ENCODE data around the gene C5orf46.
"Not testable (repeated sequence)": the region's sequence is repeated elsewhere in the genome, so short reads cannot be mapped to it uniquely, and the experiment has no call there.

Gene C5orf46

DNA sequence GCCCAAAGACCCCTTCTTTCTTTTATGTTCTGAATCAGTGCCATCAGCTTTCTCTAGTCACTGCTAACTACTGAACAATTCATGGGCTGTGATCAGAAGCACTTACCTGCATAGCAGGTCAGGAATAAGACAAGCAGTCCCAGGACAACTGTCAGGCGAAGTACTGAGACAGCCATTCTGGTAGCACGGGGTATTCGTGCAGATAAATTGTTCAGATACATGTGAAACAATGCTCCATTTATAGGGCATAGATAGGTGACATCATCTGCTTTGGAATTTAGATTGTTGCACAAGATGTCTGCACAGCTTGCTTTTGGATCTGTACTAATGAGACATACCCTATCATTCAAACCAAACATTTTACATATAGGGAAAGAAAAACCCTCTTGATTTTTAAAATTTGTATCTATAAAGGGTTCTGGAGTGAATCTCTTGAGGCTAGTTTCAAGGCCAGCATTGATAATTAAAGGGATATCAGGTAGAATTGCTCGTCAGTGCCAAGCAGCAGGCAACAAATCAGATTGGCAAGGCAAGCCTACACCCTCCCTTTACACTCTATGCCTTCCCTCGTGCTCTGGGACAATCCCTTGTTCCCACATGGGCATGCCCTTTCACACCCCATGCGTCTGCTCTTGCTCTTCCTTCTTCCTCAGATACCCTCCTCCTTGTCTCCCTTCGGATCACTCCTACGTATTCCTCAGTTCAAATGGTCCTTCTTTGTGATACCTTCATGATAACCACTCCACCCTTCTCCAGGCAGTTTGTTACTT, at the start of gene C5orf46:
Gene C5orf46 (minus strand): TSS at position 213 of the 770 bp plus-strand sequence. CDS start 37 bp downstream, at position 176.
- DNase-seq = no peak

DNA sequence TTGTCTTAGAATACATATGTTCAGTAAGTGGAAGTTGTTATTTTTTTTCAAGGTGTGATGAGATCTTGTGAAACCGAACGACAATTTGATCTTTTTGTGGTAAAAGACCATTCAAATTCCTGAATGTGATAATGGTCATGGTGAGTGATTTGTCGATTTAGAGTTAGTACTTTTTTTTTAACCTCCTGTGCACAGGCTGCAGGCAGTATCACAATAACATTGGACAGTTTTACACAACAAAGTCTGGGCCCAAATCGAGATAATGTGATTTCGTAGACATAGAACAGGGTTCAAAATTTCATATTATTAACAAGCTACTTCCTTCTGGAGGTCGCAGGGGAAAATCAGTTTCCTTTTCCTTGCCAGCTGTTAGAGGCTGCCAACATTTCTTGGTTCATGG, 48.6 kb upstream of the C5orf46 start:
- DNase-seq = no peak

DNA sequence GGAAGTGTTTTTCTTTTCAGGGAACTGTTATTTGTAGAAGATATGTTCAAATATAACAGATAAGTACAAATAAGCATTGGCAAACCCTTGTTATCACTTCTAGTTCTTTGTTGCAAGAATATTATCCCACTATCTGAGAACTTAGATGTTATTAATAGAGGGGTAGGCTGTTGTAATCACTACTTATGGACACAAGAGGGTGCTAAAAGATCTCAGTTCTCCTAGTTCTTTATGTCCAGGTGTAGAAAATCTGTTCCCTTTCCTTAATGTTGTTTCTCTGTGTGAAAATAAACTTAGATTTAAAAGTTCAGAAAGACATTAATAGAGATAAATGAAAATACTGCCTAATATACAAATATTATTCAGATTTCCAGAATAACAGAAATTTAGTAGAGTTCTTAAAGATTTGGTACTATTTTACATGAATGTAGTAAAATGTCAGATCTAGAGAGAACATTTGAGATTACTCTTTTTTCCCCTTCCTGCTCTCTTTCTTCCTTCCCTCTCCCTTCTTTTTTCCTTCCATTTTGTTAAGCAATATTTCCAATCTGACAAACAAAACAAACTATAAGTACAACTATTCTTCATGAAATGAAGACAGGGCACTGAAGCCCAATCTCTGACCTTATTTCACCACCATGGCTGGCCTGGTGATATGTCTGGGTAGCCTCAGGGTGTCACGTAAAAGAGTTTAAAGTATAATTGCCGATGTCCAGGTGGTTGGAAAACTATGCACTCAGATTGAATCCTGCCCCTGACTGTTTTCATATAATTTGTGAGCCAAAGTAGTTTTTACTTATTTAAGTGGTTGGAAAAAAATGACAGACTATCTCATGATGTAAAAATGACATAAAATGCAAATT, 43.6 kb upstream of the C5orf46 start:
- no peak for DNase-seq

DNA sequence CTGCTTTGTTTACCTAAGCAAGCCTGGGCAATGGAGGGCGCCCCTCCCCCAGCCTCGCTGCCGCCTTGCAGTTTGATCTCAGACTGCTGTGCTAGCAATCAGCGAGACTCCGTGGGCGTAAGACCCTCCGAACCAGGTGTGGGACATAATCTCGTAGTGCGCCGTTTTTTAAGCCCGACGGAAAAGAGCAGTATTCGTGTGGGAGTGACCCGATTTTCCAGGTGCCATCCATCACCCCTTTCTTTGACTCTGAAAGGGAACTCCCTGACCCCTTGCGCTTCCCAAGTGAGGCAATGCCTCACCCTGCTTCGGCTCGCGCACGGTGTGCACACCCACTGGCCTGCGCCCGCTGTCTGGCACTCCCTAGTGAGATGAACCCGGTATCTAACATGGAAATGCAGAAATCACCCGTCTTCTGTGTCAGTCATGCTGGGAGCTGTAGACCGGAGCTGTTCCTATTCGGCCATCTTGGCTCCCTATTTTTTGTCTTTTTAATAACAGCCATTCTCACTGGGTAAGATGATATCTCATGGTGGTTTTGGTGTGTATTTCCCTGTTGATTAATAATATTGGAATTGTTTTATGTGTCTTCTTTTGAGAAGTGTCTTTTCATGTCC, 40.4 kb upstream of the C5orf46 start:
- DNase-seq = not testable (repeated sequence)

DNA sequence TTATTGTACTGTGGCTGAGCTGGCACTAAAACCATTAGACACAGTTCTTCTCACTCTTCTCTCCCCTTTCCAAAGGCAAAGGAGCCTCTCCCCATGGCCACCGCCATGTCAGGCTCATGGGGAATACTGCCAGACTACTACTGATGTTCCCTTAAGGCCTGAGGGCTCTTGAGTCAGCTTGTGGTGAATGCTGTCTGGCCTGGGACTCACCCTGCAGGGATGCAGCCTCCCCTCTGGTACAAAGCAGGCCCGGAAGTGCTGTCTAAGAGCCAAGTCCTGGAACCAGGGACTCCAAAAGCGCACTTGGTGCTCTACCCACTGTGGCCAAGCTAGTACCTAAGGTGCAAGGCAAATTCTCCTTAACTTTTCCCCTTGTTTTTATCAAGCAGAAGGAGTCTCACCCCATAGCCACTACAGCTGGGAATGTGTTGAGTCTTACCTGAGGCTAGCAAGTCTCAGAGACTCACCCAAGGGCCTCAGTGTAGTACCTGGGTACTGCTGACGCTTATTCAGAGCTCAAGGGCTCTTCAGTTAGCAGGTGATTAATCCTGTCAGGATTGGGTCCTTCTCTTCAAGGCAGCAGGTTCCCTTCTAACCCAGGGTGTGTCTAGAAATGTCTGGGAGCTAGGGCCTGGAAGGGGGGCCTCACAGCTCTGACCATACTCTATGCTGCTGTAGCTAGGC, 33.2 kb upstream of the C5orf46 start:
- DNase-seq = no peak

GRCh38 chr5:147935032-147935431, 28.7 kb upstream of the C5orf46 start:
- DNase-seq = no peak

DNA sequence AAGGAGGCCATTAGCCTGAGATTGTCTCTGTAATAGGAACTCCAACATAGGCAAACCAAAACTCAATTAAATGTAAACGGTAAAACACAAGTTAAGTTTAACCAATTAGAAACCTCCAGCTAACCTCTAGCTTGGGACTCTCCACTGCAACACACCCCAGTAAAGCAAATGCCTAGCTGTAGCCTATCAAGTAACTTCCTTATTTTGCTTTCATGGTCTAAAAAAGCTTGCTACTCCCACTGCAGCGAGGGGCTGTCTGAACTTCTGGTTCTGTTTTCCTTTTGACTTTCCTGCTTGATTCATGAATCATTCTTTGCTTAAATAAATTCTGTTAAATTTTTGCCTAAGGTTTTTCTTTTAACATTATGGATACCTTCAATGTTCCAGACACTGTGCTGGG, 24.4 kb upstream of the C5orf46 start:
- no peak for DNase-seq

- no peak for DNase-seq
Observed at GRCh38 chr5:147927901-147928300, 21.6 kb upstream of the C5orf46 start.

DNA sequence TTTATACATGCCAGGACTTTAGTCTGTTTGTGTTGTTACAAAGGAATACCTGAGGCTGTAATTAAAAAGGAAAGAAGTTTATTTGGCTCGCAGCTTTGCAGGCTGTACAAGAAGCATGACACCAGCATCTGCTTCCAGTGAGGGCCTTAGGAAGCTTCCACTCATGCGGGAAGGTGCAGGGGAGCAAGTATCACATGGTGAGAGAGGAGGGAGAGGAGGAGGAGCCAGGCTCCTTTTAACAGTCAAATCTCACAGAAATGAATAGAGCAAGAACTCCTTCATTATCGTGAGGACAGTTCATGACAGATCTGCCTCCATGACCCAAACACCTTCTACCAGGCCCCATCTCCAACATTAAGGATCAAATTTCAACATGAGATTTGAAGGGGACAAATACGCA, 18.7 kb upstream of the C5orf46 start:
- DNase-seq = no peak

DNA sequence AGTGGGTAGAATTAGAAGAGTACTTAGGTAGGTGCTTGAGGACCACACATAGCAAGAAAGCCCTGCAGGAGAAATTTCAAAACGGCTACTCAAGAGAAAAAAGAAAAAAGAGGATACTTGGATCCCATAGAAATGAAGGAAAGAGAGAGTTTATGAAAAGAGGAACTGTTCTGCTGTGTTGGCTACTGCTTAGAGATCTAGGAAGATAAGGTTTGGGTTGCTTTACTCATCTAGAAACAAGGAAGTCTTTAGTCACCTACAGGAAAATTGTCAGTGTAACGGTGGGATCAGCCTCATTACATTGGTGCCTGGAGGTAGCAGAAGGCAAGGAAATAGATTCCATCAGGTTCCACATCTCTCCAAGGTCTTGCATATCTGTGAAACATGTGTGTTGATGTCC, 14.8 kb upstream of the C5orf46 start:
- no peak for DNase-seq

GRCh38 chr5:147920420-147921030, 14.2 kb upstream of the C5orf46 start:
- DNase-seq = no peak

GRCh38 chr5:147918899-147919298, 12.6 kb upstream of the C5orf46 start:
- no peak for DNase-seq

GRCh38 chr5:147918101-147918685, 11.9 kb upstream of the C5orf46 start:
- no peak for DNase-seq

DNA sequence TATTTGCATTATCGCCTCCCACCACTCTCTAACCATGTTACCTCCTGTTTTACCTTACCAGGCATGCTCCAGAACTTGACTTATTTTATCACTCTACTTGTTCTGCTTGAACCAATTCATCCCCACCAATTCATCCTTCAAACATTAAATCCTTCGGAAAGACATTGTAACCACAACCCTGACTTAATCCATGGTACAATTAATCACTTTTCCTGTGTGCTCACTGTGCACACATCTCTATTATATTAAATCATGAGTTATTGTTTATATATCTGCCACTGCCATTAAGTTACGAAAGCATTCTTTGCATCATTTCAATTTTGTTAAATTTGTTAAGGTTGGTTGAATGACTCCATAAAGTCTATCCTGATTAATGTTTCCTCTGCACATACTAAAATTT, 7.4 kb upstream of the C5orf46 start:
- DNase-seq = no peak

- DNase-seq = no peak
Observed at GRCh38 chr5:147912011-147912410, 5.7 kb upstream of the C5orf46 start.

GRCh38 chr5:147911427-147911826, 5.1 kb upstream of the C5orf46 start:
- no peak for DNase-seq

DNA sequence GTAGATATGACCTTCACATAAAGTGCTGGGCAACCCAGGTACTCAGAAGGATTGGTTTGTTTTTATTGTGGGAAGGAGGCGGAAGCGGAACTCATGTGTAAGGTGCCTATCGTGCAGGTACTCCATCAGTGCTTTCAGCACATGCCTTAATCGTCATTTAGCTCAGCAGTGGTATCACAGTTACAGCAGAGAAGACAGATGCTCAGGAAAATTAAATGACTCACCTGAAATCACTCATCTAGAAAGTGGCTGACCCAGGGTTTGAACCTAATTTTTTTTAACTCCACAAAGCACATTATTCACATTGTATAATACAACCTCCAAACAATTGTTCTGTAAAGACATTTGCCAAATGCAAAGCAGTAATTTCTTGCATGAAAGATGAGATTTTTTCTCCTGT, 2.2 kb downstream of the C5orf46 start:
- no peak for DNase-seq

DNA sequence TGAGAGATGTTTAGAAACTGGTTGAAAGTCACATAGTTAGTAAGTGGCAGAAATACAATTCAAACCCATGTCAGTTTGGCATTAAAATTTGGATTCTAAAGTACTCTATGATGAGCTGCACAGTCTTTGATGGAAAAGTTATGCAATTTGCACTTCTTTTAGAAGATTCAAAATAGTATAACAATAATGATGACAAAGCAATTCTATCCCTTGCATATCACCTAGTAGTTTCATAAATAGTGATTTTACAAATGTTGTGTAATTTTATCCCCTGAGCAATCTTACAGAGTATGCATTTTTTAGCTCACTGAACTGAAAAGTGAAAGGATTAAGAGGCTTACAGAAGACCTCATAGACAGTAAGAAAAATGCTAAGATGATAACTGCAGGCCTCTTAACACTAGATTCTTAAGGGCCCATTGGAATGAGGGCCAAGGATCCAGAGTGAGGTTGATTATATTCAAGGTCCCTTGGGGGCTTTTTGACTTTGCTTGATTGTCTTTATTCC, 3.7 kb downstream of the C5orf46 start:
- DNase-seq = no peak

DNA sequence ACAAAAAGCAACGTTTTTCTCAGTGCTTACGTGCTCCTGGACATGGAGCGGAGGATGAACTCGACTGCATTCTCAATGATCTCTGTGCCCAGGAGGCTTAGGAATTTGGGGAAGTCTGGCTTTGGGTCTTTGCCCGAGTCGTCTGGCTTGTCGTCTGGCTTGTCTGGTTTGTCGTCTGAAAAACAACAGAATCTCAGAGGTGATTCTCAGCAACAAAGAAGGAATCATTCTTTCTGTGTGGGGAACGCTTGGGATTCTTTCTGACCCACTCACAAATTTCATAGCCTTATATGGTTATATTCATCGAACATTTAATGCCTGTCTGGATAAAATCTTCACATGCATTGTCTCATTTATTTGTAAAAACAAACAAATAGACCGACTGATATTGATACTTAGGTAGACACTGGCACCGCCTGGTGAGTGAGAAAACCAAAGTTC, 4.7 kb downstream of the C5orf46 start:
- DNase-seq = no peak

DNA sequence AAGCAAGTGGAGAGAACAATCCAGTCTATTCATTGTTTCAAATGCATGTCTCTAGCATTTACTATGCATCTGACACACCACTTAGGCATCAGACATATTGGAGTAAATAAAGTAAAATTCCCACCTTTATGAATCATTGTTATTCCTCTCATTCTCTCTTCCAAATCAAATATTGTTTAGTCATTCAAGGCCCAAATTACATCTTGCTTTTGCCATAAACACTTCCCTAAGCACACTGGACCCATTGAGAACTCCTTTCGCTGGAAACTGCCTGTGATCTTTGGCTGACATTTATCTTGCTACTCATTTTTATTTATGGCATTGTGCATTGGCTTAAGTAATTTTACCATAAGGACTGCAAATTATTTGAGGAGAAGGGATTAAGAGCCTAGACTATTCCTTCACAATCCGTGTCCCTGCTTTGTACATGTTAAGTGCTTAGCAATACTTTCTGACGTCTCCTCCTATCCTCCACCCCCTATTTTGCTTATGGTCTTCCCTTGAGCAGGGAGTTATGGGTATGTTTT, 7.4 kb downstream of the C5orf46 start:
- no peak for DNase-seq

DNA sequence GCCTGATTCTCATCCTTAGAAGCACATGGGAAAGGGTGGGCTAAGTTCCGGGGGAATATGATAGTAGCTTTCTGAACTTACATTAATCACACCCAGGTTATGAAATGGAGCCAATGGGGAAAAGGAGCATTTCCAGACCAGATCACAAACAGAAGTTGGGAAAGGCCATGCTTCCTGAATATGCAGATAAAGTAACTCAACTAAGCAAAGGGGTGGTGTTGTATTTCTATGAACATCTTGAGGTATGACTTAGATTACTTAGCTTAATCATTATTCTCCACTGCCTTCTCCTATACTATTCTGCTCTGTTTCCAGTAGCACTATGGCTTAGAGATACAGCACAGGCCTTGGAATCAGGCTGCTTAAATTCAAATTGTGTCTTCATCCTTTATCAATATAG, 10.5 kb downstream of the C5orf46 start:
- no peak for DNase-seq

- DNase-seq = no peak
Observed at GRCh38 chr5:147893820-147894219, 12.5 kb downstream of the C5orf46 start.
